Measurements from ENCODE around the gene LSAMP. TPM values are rescaled to one million over a fixed set of nuclear protein-coding genes. Genes with fewer than 3 reads are reported as not detected.

The LSAMP gene
- polyA plus RNA-seq, 1 of the 3 experiments (the other 2 are of a cell fraction) = 6.6 TPM

DNA sequence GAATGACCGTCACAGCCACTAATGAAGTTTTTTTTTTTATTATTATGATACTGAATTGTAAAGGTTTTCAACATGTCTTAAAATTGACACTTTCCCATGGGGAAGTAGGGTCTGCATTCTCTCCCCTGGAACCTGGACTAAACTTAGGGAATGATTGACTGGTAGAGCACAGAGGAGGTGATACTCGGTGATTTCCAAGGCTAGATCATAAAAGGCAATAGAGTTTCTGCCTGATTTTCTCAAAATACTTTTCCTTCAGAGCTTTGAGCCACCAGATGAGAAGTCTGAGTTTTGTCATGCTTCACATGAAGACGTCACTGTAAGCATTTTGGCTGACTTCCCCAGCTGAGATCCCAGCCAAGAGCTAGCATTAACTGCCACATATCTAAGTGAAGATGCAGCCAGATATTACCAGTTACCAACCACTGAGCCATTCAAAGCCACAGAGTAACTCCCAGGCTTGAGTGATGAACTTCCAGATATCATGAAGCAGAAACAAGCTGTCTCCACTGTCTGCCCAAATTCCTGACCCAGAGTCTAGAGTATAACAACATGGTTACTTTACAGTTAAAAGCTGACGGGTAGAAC, 105.8 kb downstream of the LSAMP start (continued):
- TF ChIP-seq REST (IDR thresholded peaks at IDR 0.05; ENCODE audit: low read depth, low read length) (0 out of 2 replicates have a peak, but pooled peaks have one; percentile 14), NRF1 (IDR thresholded peaks at IDR 0.05; ENCODE audit: low read depth, low read length) (no peak), USF1 (IDR thresholded peaks at IDR 0.05; ENCODE audit: borderline replicate concordance, low read depth) (no peak), NFIC (IDR thresholded peaks at IDR 0.05; ENCODE audit: borderline replicate concordance) (peak; percentile 95), RFX5 (IDR thresholded peaks at IDR 0.05; ENCODE audit: low read length) (no peak), GATA2 (CRISPR knock-in tag; IDR thresholded peaks at IDR 0.05) (peak; percentile 10; the same call in 1 of the 2 replicates), MXI1 (IDR thresholded peaks at IDR 0.05; ENCODE audit: low read depth, low read length) (no peak), JUND (IDR thresholded peaks at IDR 0.05) (peak; percentile 76), MAX (IDR thresholded peaks at IDR 0.05; ENCODE audit: low read depth) (peak; percentile 39), YY1 (IDR thresholded peaks at IDR 0.05; ENCODE audit: low read depth) (0 out of 2 replicates have a peak, but pooled peaks have one; percentile 22), RXRA (IDR thresholded peaks at IDR 0.05; ENCODE audit: borderline replicate concordance, low read depth) (peak; percentile 65; the same call in 1 of the 2 replicates), RCOR1 (IDR thresholded peaks at IDR 0.05; ENCODE audit: low read length) (0 out of 2 replicates have a peak, but pooled peaks have one; percentile 24), TEAD4 (IDR thresholded peaks at IDR 0.05; ENCODE audit: borderline replicate concordance, insufficient read depth) (peak; percentile 70; the same call in 1 of the 2 replicates), FOXJ3 (CRISPR knock-in tag; IDR thresholded peaks at IDR 0.05) (no peak), USF2 (IDR thresholded peaks at IDR 0.05; ENCODE audit: borderline replicate concordance, low read depth, low read length) (no peak), SIN3A (IDR thresholded peaks at IDR 0.05; ENCODE audit: borderline replicate concordance, low read depth, low read length) (peak; percentile 45; the same call in 1 of the 2 replicates)

Data from SK-N-SH (cell line).